ENCODE data around the gene MAP7D2.

Gene MAP7D2

DNA sequence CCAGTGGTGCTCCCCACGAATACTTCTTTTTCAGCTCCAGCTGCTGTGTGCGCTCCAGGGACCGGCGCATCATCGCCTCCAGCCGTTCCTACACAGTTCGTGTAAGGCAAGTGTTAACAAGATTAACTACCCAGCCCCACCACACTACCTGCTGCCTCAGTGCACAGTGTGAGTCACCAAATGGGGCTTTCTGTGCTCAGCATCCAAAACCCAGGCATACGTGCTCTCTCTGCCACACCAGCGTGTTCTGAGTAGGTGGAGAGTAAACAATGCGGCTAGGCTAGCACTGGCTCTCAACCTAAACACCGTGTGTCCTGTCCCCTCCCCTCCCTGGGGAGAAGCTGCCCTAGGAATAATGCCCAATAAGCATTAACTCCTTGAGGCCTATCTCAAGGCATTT, 60.0 kb downstream of the MAP7D2 start:
- no peak overlapping the region for H3K27ac ChIP-seq (ENCODE audit: low read depth, low read length)

GRCh38 chrX:20053537-20053936, 63.2 kb downstream of the MAP7D2 start:
- no peak overlapping the region for H3K4me3 ChIP-seq (ENCODE audit: low read depth in 1 of 5, low read length in 5 of 5)
- no peaks in the 10 kb centered on the region for H3K4me1 ChIP-seq (ENCODE audit: control insufficient read depth in 5 of 5, insufficient read depth in 5 of 5, low read length in 5 of 5)
- H3K27ac ChIP-seq (ENCODE audit: low read depth, low read length), result no peak overlapping the region
- H3K36me3 ChIP-seq (ENCODE audit: control insufficient read depth in 5 of 5, insufficient read depth in 5 of 5, low read length in 5 of 5), result no peaks in the 10 kb centered on the region
- H3K27me3 ChIP-seq (ENCODE audit: control insufficient read depth in 5 of 5, insufficient read depth in 4 of 5, low read length in 5 of 5), result peaks cover 7 to 16% (median 11%) of the 10 kb centered on the region in 5 donors
- no peaks in the 10 kb centered on the region for H3K9me3 ChIP-seq (ENCODE audit: control insufficient read depth in 5 of 5, low read length in 5 of 5)
- H3K9ac ChIP-seq (ENCODE audit: low read length in 5 of 5), result no peak overlapping the region

More for the DNA sequence above, 60.0 kb downstream of the MAP7D2 start:
- Histone ChIP-seq H3K9ac (ENCODE audit: low read length in 5 of 5) (no peak overlapping the region), H3K36me3 (ENCODE audit: control insufficient read depth in 5 of 5, insufficient read depth in 5 of 5, low read length in 5 of 5) (no peaks in the 10 kb centered on the region), H3K4me1 (ENCODE audit: control insufficient read depth in 5 of 5, insufficient read depth in 5 of 5, low read length in 5 of 5) (no peaks in the 10 kb centered on the region), H3K27me3 (ENCODE audit: control insufficient read depth in 5 of 5, insufficient read depth in 4 of 5, low read length in 5 of 5) (peaks cover 7 to 23% (median 11%) of the 10 kb centered on the region in 5 donors), H3K9me3 (ENCODE audit: control insufficient read depth in 5 of 5, low read length in 5 of 5) (no peaks in the 10 kb centered on the region), H3K4me3 (ENCODE audit: low read depth in 1 of 5, low read length in 5 of 5) (no peak overlapping the region)

- Histone ChIP-seq H3K4me3 (ENCODE audit: low read depth in 1 of 5, low read length in 5 of 5) (no peak overlapping the region), H3K27me3 (ENCODE audit: control insufficient read depth in 5 of 5, insufficient read depth in 4 of 5, low read length in 5 of 5) (peaks cover 0 to 8% (median 6%) of the 10 kb centered on the region in 5 donors), H3K27ac (ENCODE audit: low read depth, low read length) (no peak overlapping the region)
Observed at GRCh38 chrX:20046864-20047263, 69.8 kb downstream of the MAP7D2 start.

DNA sequence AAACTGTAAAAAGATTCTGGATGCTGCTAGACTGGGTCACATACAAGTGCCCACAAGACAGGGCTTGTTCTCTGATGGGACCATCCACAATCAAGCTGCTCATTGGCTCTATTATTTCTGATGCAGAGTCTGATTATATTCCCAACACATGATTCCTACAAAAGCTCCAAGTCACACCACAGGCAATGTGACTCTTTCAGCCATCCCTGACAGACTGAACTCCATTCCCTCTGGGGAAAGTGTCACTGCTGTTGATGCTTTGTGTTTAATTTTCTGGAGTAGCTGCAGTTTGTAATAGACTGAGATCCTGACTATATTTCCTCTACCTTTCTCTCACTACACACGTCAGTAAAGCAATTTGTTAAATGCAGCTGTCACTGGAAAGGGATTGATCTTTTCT, 70.5 kb downstream of the MAP7D2 start:
- no peak overlapping the region for H3K27ac ChIP-seq (ENCODE audit: low read depth, low read length)
- peaks cover 0 to 8% (median 6%) of the 10 kb centered on the region in 5 donors for H3K27me3 ChIP-seq (ENCODE audit: control insufficient read depth in 5 of 5, insufficient read depth in 4 of 5, low read length in 5 of 5)
- H3K4me1 ChIP-seq (ENCODE audit: control insufficient read depth in 5 of 5, insufficient read depth in 5 of 5, low read length in 5 of 5), result no peaks in the 10 kb centered on the region
- H3K9ac ChIP-seq (ENCODE audit: low read length in 5 of 5), result no peak overlapping the region
- no peaks in the 10 kb centered on the region for H3K36me3 ChIP-seq (ENCODE audit: control insufficient read depth in 5 of 5, insufficient read depth in 5 of 5, low read length in 5 of 5)
- no peaks in the 10 kb centered on the region for H3K9me3 ChIP-seq (ENCODE audit: control insufficient read depth in 5 of 5, low read length in 5 of 5)
- no peak overlapping the region for H3K4me3 ChIP-seq (ENCODE audit: low read depth in 1 of 5, low read length in 5 of 5)

More at GRCh38 chrX:20046864-20047263, 69.8 kb downstream of the MAP7D2 start:
- Histone ChIP-seq H3K4me1 (ENCODE audit: control insufficient read depth in 5 of 5, insufficient read depth in 5 of 5, low read length in 5 of 5) (no peaks in the 10 kb centered on the region), H3K9me3 (ENCODE audit: control insufficient read depth in 5 of 5, low read length in 5 of 5) (no peaks in the 10 kb centered on the region), H3K36me3 (ENCODE audit: control insufficient read depth in 5 of 5, insufficient read depth in 5 of 5, low read length in 5 of 5) (no peaks in the 10 kb centered on the region), H3K9ac (ENCODE audit: low read length in 5 of 5) (no peak overlapping the region)

GRCh38 chrX:20042221-20042620, 74.5 kb downstream of the MAP7D2 start:
- no peaks in the 10 kb centered on the region for H3K4me1 ChIP-seq (ENCODE audit: control insufficient read depth in 5 of 5, insufficient read depth in 5 of 5, low read length in 5 of 5)
- H3K27ac ChIP-seq (ENCODE audit: low read depth, low read length), result no peak overlapping the region
- H3K36me3 ChIP-seq (ENCODE audit: control insufficient read depth in 5 of 5, insufficient read depth in 5 of 5, low read length in 5 of 5), result no peaks in the 10 kb centered on the region
- H3K27me3 ChIP-seq (ENCODE audit: control insufficient read depth in 5 of 5, insufficient read depth in 4 of 5, low read length in 5 of 5), result peaks cover 0 to 8% (median 6%) of the 10 kb centered on the region in 5 donors
- no peak overlapping the region for H3K4me3 ChIP-seq (ENCODE audit: low read depth in 1 of 5, low read length in 5 of 5)
- H3K9me3 ChIP-seq (ENCODE audit: control insufficient read depth in 5 of 5, low read length in 5 of 5), result no peaks in the 10 kb centered on the region
- H3K9ac ChIP-seq (ENCODE audit: low read length in 5 of 5), result no peak overlapping the region

- H3K36me3 ChIP-seq (ENCODE audit: control insufficient read depth in 5 of 5, insufficient read depth in 5 of 5, low read length in 5 of 5), result no peaks in the 10 kb centered on the region
- H3K4me3 ChIP-seq (ENCODE audit: low read depth in 1 of 5, low read length in 5 of 5), result no peak overlapping the region
- no peak overlapping the region for H3K27ac ChIP-seq (ENCODE audit: low read depth, low read length)
- H3K9ac ChIP-seq (ENCODE audit: low read length in 5 of 5), result no peak overlapping the region
- no peaks in the 10 kb centered on the region for H3K9me3 ChIP-seq (ENCODE audit: control insufficient read depth in 5 of 5, low read length in 5 of 5)
- H3K4me1 ChIP-seq (ENCODE audit: control insufficient read depth in 5 of 5, insufficient read depth in 5 of 5, low read length in 5 of 5), result no peaks in the 10 kb centered on the region
- peaks cover 0 to 4% (median 0%) of the 10 kb centered on the region in 5 donors for H3K27me3 ChIP-seq (ENCODE audit: control insufficient read depth in 5 of 5, insufficient read depth in 4 of 5, low read length in 5 of 5)
Observed at GRCh38 chrX:20038966-20039365, 77.7 kb downstream of the MAP7D2 start.

DNA sequence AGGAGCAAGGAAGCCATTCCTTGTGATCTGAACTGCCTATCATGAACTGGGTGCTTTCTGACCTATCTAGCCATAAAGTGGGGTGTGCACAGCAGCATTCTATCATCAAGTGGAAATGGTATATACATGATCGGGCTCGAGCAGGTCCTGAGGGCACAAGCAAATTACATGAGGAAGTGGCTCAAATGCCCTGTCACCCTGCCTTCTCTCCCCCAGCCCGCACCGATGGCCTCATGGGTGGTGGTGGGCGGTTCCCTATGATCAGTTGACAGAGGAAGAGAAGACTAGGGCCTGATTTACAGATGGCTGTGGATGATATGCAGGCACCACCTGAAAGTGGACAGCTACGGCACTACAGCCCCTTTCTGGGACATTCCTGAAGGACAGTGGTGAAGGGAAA, 79.5 kb downstream of the MAP7D2 start:
- Histone ChIP-seq H3K27me3 (ENCODE audit: control insufficient read depth in 5 of 5, insufficient read depth in 4 of 5, low read length in 5 of 5) (peaks cover 0 to 4% (median 0%) of the 10 kb centered on the region in 5 donors), H3K9me3 (ENCODE audit: control insufficient read depth in 5 of 5, low read length in 5 of 5) (no peaks in the 10 kb centered on the region), H3K36me3 (ENCODE audit: control insufficient read depth in 5 of 5, insufficient read depth in 5 of 5, low read length in 5 of 5) (no peaks in the 10 kb centered on the region), H3K9ac (ENCODE audit: low read length in 5 of 5) (no peak overlapping the region), H3K4me1 (ENCODE audit: control insufficient read depth in 5 of 5, insufficient read depth in 5 of 5, low read length in 5 of 5) (no peaks in the 10 kb centered on the region), H3K4me3 (ENCODE audit: low read depth in 1 of 5, low read length in 5 of 5) (no peak overlapping the region), H3K27ac (ENCODE audit: low read depth, low read length) (no peak overlapping the region)

GRCh38 chrX:20032201-20032600, 84.5 kb downstream of the MAP7D2 start:
- peaks cover 0 to 4% (median 0%) of the 10 kb centered on the region in 5 donors for H3K9me3 ChIP-seq (ENCODE audit: control insufficient read depth in 5 of 5, low read length in 5 of 5)
- no peak overlapping the region for H3K27ac ChIP-seq (ENCODE audit: low read depth, low read length)
- H3K27me3 ChIP-seq (ENCODE audit: control insufficient read depth in 5 of 5, insufficient read depth in 4 of 5, low read length in 5 of 5), result peaks cover 0 to 12% (median 3%) of the 10 kb centered on the region in 5 donors
- H3K4me3 ChIP-seq (ENCODE audit: low read depth in 1 of 5, low read length in 5 of 5), result no peak overlapping the region
- no peaks in the 10 kb centered on the region for H3K4me1 ChIP-seq (ENCODE audit: control insufficient read depth in 5 of 5, insufficient read depth in 5 of 5, low read length in 5 of 5)
- no peak overlapping the region for H3K9ac ChIP-seq (ENCODE audit: low read length in 5 of 5)
- no peaks in the 10 kb centered on the region for H3K36me3 ChIP-seq (ENCODE audit: control insufficient read depth in 5 of 5, insufficient read depth in 5 of 5, low read length in 5 of 5)

DNA sequence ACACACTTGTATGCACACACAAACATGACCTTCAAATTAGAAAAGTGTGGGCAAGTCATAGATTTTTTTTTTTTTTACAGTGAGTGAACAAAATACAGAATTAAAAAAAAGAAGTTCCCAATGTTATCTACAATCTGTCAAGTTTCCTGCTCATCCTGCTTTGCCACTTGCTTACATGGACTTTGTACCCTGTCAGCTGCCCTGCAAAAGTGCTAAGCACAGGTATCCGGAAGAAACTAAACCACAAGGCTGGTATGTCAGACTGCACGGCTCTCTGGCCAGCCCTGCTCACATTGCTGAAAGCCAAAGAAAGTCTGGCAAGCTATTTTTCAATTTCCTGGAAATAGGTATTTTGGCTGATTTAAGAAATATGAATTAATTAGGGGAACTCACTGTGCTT, 87.0 kb downstream of the MAP7D2 start:
- Histone ChIP-seq H3K27ac (ENCODE audit: low read depth, low read length) (no peak overlapping the region), H3K4me1 (ENCODE audit: control insufficient read depth in 5 of 5, insufficient read depth in 5 of 5, low read length in 5 of 5) (no peaks in the 10 kb centered on the region), H3K4me3 (ENCODE audit: low read depth in 1 of 5, low read length in 5 of 5) (no peak overlapping the region), H3K9ac (ENCODE audit: low read length in 5 of 5) (no peak overlapping the region), H3K27me3 (ENCODE audit: control insufficient read depth in 5 of 5, insufficient read depth in 4 of 5, low read length in 5 of 5) (peaks cover 0 to 12% (median 5%) of the 10 kb centered on the region in 5 donors), H3K9me3 (ENCODE audit: control insufficient read depth in 5 of 5, low read length in 5 of 5) (peaks cover 0 to 4% (median 0%) of the 10 kb centered on the region in 5 donors), H3K36me3 (ENCODE audit: control insufficient read depth in 5 of 5, insufficient read depth in 5 of 5, low read length in 5 of 5) (no peaks in the 10 kb centered on the region)

DNA sequence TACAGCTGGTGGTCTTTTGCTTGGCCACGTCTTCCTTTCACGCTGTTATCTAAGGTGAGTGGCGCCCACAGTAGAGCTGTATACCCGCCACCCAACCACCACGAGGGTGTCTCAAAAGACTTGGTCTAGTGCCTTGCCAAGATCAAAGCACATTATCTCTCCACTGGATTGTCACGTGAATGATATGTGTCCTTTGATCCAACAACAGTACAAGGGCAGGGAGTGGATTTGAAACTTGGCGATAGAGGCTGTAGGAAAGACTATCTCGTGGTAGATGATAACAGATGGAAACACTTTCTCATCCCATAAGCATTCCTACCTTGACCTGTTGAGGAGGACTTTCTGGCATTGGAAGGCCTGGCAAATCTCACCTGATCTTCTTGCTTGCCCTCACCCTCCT, 88.1 kb downstream of the MAP7D2 start:
- H3K4me1 ChIP-seq (ENCODE audit: control insufficient read depth in 5 of 5, insufficient read depth in 5 of 5, low read length in 5 of 5), result no peaks in the 10 kb centered on the region
- H3K36me3 ChIP-seq (ENCODE audit: control insufficient read depth in 5 of 5, insufficient read depth in 5 of 5, low read length in 5 of 5), result no peaks in the 10 kb centered on the region
- H3K27me3 ChIP-seq (ENCODE audit: control insufficient read depth in 5 of 5, insufficient read depth in 4 of 5, low read length in 5 of 5), result peaks cover 0 to 12% (median 5%) of the 10 kb centered on the region in 5 donors
- H3K9me3 ChIP-seq (ENCODE audit: control insufficient read depth in 5 of 5, low read length in 5 of 5), result peaks cover 0 to 4% (median 0%) of the 10 kb centered on the region in 5 donors
- no peak overlapping the region for H3K27ac ChIP-seq (ENCODE audit: low read depth, low read length)
- no peak overlapping the region for H3K4me3 ChIP-seq (ENCODE audit: low read depth in 1 of 5, low read length in 5 of 5)
- no peak overlapping the region for H3K9ac ChIP-seq (ENCODE audit: low read length in 5 of 5)

GRCh38 chrX:20026278-20026677, 90.4 kb downstream of the MAP7D2 start:
- no peaks in the 10 kb centered on the region for H3K4me1 ChIP-seq (ENCODE audit: control insufficient read depth in 5 of 5, insufficient read depth in 5 of 5, low read length in 5 of 5)
- peaks cover 0 to 18% (median 12%) of the 10 kb centered on the region in 5 donors for H3K27me3 ChIP-seq (ENCODE audit: control insufficient read depth in 5 of 5, insufficient read depth in 4 of 5, low read length in 5 of 5)
- peaks cover 0 to 4% (median 0%) of the 10 kb centered on the region in 5 donors for H3K9me3 ChIP-seq (ENCODE audit: control insufficient read depth in 5 of 5, low read length in 5 of 5)
- no peaks in the 10 kb centered on the region for H3K36me3 ChIP-seq (ENCODE audit: control insufficient read depth in 5 of 5, insufficient read depth in 5 of 5, low read length in 5 of 5)
- no peak overlapping the region for H3K9ac ChIP-seq (ENCODE audit: low read length in 5 of 5)
- H3K27ac ChIP-seq (ENCODE audit: low read depth, low read length), result no peak overlapping the region
- no peak overlapping the region for H3K4me3 ChIP-seq (ENCODE audit: low read depth in 1 of 5, low read length in 5 of 5)

Data from subcutaneous abdominal adipose tissue (tissue), 5 donors.